G401 (cell line): ENCODE measurements around the gene CCDC43. TPM values are rescaled to one million over a fixed set of nuclear protein-coding genes. Genes with fewer than 3 reads are reported as not detected.
"Not testable (repeated sequence)": the region's sequence is repeated elsewhere in the genome, so short reads cannot be mapped to it uniquely, and the experiment has no call there.

Experiments
- DNase-seq: peaks from one replicate; pipeline ENCODE4 v3.0.0-alpha.2; 2015; ENCODE audit warnings: low spot score
- in situ Hi-C: cut with HindIII; loops from 2 replicates; pipeline ENCODE4 v1.10.0; 2016; ENCODE audit warnings: low sequenced_read_pairs, mixed read lengths
- total RNA-seq: library from RNA; depleted of rRNA; stranded (reverse); fragments of >200 nt; shearing (Covaris generic); gene quantifications from 2 replicates; pipeline ENCODE4 v1.2.3, GENCODE V29; 2014; rRNA removed

CCDC43 gene
- 76.2 and 79.0 TPM in 2 replicates for total RNA-seq

GRCh38 chr17:44689477-44690217 is at the start of gene CCDC43:
CCDC43 (minus strand) TSS chr17:44689776; CDS start chr17:44689753, 23 bp downstream.
- DNase-seq: peak; percentile 91
- in situ Hi-C loops: no loop called here

- DNase-seq: no peak
- in situ Hi-C loops: no loop called here
These were observed 48.8 kb upstream of the CCDC43 start for GRCh38 chr17:44738214-44738906.

GRCh38 chr17:44736551-44737240 is 47.1 kb upstream of the CCDC43 start:
- in situ Hi-C loops: no loop called here
- DNase-seq: peak; percentile 96

GRCh38 chr17:44734272-44734671 is 44.7 kb upstream of the CCDC43 start:
- no peak for DNase-seq
- in situ Hi-C loops: no loop called here

- DNase-seq: peak; percentile 86
These were observed 44.2 kb upstream of the CCDC43 start for GRCh38 chr17:44733753-44734152.

GRCh38 chr17:44726121-44726520 is 36.5 kb upstream of the CCDC43 start:
- in situ Hi-C loops: not testable (repeated sequence)

More at GRCh38 chr17:44733753-44734152, 44.2 kb upstream of the CCDC43 start:
- in situ Hi-C loops: no loop called here

GRCh38 chr17:44722254-44722653 is 32.7 kb upstream of the CCDC43 start:
- in situ Hi-C loops: no loop called here
- no peak for DNase-seq

More at GRCh38 chr17:44726121-44726520, 36.5 kb upstream of the CCDC43 start:
- DNase-seq: not testable (repeated sequence)

GRCh38 chr17:44719444-44719843 is 29.9 kb upstream of the CCDC43 start:
- no peak for DNase-seq
- in situ Hi-C loops: no loop called here

GRCh38 chr17:44708401-44709263 is 19.1 kb upstream of the CCDC43 start, which contains the start of gene DBF4B:
DBF4B (plus strand) TSS chr17:44708665; CDS start chr17:44708821, 156 bp downstream.
- in situ Hi-C loops: no loop called here
- DNase-seq: peak; percentile 89

- no peak for DNase-seq
- in situ Hi-C loops: no loop called here
These were observed 18.3 kb upstream of the CCDC43 start for GRCh38 chr17:44707755-44708400.

- DNase-seq, in situ Hi-C loops: not testable (repeated sequence)
These were observed 10.7 kb upstream of the CCDC43 start for GRCh38 chr17:44700288-44700687.

- in situ Hi-C loops: no loop called here
- no peak for DNase-seq
These were observed 4.0 kb upstream of the CCDC43 start for GRCh38 chr17:44693609-44694008.

GRCh38 chr17:44690746-44691306 is 1.2 kb upstream of the CCDC43 start:
- in situ Hi-C loops, DNase-seq: not testable (repeated sequence)

- in situ Hi-C loops: no loop called here
- no peak for DNase-seq
These were observed 700 bp downstream of the CCDC43 start for GRCh38 chr17:44688675-44689476.

- DNase-seq: no peak
- in situ Hi-C loops: no loop called here
These were observed 1.4 kb downstream of the CCDC43 start for GRCh38 chr17:44688200-44688599.

GRCh38 chr17:44687756-44688155 is 1.8 kb downstream of the CCDC43 start:
- in situ Hi-C loops: no loop called here
- no peak for DNase-seq

GRCh38 chr17:44683303-44683702 is 6.3 kb downstream of the CCDC43 start:
- DNase-seq, in situ Hi-C loops: not testable (repeated sequence)
